Peyer's patch (tissue), 4 donors: Measurements from ENCODE around the gene INPP5F. TPM values are rescaled to one million over a fixed set of nuclear protein-coding genes. Genes with fewer than 3 reads are reported as not detected.
"Not testable (repeated sequence)": the region's sequence is repeated elsewhere in the genome, so short reads cannot be mapped to it uniquely, and the experiment has no call there.

ENCODE experiments used
- DNase-seq, 3 donors: peaks; one replicate each; pipeline ENCODE4 v3.0.0-alpha.2; 2017 to 2019
- H3K27ac ChIP-seq, 4 donors: fragments of 200-600 bp; sonication (generic); one replicate each; pipeline ENCODE4 v1.5.1; 2016 to 2019
- H3K27me3 ChIP-seq, 2 donors: fragments of 200-600 bp; sonication (generic); one replicate each; pipeline ENCODE4 v1.5.1; 2019
- H3K36me3 ChIP-seq, 3 donors: fragments of 200-600 bp; sonication (generic); one replicate each; pipeline ENCODE4 v1.5.1; 2016 to 2019
- H3K4me1 ChIP-seq, 4 donors: fragments of 200-600 bp; sonication (generic); one replicate each; pipeline ENCODE4 v1.5.1; 2016 to 2019
- H3K4me3 ChIP-seq, 4 donors: fragments of 200-600 bp; sonication (generic); 1 replicate in 3 of 4; 2 replicates in 1 of 4; pipeline ENCODE4 v1.5.1; 2016 to 2019; ENCODE audit warnings: mild to moderate bottlenecking in 1 of 4
- H3K9me3 ChIP-seq, 4 donors: fragments of 200-600 bp; sonication (generic); one replicate each; pipeline ENCODE4 v1.5.1; 2016 to 2019; ENCODE audit warnings: mild to moderate bottlenecking in 1 of 4
- POLR2A ChIP-seq, 2 donors: fragments of 450-650 bp; IDR thresholded peaks; one replicate each; pipeline ENCODE4 v1.5.1; 2017; ENCODE audit warnings: antibody characterized with exemption in 2 of 2, mild to moderate bottlenecking in 2 of 2, moderate library complexity in 2 of 2
- total RNA-seq, 4 donors: library from RNA; depleted of rRNA; stranded (reverse); fragments of >200 nt; gene quantifications; one replicate each; pipeline ENCODE4 v1.1.0, GENCODE V29; 2016
- TF ChIP-seq, protein P1 (sequence below), 6 experiments: fragments of 450-650 bp in 4 of 6; fragments of 200-600 bp in 2 of 6; sonication (generic) in 1 of 6; IDR thresholded peaks; one replicate each; pipeline ENCODE4 v1.5.1; 2017 to 2019; ENCODE audit warnings: antibody characterized with exemption in 6 of 6, mild to moderate bottlenecking in 3 of 6, moderate library complexity in 1 of 6

The INPP5F gene
- total RNA-seq, 4 donors from 2014 or later, result 6.5 to 37.1 (median 10.2) TPM

DNA sequence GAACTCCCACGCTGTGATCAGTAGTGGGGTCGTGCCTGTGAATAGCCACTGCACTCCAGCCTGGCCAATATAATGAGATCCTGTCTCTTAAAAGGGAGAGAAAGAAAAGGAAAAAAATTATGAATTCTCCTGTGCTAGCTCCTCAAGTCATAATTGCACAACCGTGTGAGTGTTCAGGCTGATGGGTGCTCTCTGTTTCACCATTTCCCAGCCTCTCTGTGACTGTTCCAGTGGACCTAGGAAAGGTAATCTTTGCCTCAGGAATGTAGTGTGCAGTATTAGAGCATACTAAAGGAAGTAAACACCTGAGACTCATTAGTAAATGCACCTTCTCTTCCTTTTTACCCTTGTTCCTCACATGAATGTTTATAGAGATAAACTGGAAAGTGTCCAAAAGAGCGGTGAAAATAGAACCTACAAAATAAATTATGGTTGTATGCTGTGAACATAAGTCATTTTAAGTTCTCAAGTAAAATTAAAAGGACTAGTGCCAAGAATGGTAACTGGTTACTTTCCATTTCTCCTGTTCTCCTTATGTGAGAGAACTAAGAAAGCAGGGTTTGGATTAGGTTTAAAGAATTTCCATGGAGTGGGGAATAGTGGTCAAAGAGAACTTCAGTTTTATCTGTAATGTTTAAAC lies 42.7 kb downstream of the INPP5F start:
- TF ChIP-seq, protein P1, sequence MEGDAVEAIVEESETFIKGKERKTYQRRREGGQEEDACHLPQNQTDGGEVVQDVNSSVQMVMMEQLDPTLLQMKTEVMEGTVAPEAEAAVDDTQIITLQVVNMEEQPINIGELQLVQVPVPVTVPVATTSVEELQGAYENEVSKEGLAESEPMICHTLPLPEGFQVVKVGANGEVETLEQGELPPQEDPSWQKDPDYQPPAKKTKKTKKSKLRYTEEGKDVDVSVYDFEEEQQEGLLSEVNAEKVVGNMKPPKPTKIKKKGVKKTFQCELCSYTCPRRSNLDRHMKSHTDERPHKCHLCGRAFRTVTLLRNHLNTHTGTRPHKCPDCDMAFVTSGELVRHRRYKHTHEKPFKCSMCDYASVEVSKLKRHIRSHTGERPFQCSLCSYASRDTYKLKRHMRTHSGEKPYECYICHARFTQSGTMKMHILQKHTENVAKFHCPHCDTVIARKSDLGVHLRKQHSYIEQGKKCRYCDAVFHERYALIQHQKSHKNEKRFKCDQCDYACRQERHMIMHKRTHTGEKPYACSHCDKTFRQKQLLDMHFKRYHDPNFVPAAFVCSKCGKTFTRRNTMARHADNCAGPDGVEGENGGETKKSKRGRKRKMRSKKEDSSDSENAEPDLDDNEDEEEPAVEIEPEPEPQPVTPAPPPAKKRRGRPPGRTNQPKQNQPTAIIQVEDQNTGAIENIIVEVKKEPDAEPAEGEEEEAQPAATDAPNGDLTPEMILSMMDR (IDR thresholded peaks at IDR 0.05), result no peak
- H3K9me3 ChIP-seq, result no peaks in the 10 kb centered on the region
- no peak for DNase-seq
- H3K36me3 ChIP-seq, result no peaks in the 10 kb centered on the region
- peak overlapping the region in 1 of 4 donors; percentile 42 for H3K27ac ChIP-seq
- no peak overlapping the region for H3K4me3 ChIP-seq
- peaks cover 0 to 5% (median 0%) of the 10 kb centered on the region in 4 donors for H3K4me1 ChIP-seq
- no peaks in the 10 kb centered on the region for H3K27me3 ChIP-seq

DNA sequence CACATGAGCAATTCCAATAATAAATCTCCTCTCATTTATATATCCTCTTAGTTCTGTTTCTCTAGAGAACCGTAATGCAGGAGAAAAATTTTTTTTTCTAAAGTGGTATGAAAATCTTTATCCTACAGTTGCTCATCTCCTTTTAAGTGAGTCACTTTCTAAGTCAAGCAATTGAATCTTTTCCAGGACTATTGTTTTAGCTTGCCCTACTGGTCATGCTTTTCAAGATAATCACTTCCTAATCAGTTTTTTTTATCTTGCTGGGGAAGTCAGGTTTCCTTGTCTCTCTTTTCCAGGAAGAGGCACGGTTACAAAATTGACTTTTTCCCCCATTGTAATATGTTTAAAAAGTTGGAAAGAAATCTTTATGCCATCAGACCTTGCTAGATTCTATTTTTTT lies 44.0 kb downstream of the INPP5F start:
- Histone ChIP-seq H3K36me3 (no peaks in the 10 kb centered on the region), H3K4me1 (peaks cover 0 to 5% (median 0%) of the 10 kb centered on the region in 4 donors), H3K4me3 (no peak overlapping the region), H3K9me3 (no peaks in the 10 kb centered on the region), H3K27ac (peak overlapping the region in 1 of 4 donors; percentile 42), H3K27me3 (no peaks in the 10 kb centered on the region)
- no peak for TF ChIP-seq POLR2A (IDR thresholded peaks at IDR 0.05)
- TF ChIP-seq, protein P1 (IDR thresholded peaks at IDR 0.05), result no peak
- no peak for DNase-seq

DNA sequence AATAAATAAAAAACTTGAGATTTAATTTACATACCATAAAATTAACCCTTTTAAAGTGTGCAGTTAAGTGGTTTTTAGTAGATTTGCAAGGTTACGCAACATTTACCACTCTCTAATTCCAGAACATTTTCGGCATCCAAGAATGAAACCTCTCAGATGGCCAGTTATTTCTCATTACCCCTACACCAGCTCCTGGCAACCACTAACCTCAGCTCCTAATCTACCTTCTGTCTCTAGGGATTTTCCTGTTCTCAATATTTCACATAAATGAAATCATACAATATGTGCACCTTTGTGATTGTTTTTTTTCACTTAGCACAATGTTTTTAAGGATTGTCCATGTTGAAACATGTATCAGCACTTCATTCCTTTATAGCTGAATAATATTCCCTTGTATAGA lies 45.1 kb downstream of the INPP5F start:
- no peak for DNase-seq
- H3K36me3 ChIP-seq, result no peaks in the 10 kb centered on the region
- no peaks in the 10 kb centered on the region for H3K9me3 ChIP-seq
- TF ChIP-seq, protein P1 (IDR thresholded peaks at IDR 0.05), result no peak
- no peak for TF ChIP-seq POLR2A (IDR thresholded peaks at IDR 0.05)
- H3K27ac ChIP-seq, result no peak overlapping the region
- no peak overlapping the region for H3K4me3 ChIP-seq
- H3K27me3 ChIP-seq, result no peaks in the 10 kb centered on the region
- peaks cover 0 to 5% (median 0%) of the 10 kb centered on the region in 4 donors for H3K4me1 ChIP-seq

- Histone ChIP-seq H3K36me3 (no peaks in the 10 kb centered on the region), H3K9me3 (no peaks in the 10 kb centered on the region), H3K4me3 (no peak overlapping the region), H3K27me3 (no peaks in the 10 kb centered on the region), H3K27ac (peak overlapping the region in 1 of 4 donors; percentile 0), H3K4me1 (peaks cover 0 to 5% (median 0%) of the 10 kb centered on the region in 4 donors)
- DNase-seq, result no peak
- TF ChIP-seq POLR2A (IDR thresholded peaks at IDR 0.05), result no peak
- TF ChIP-seq, protein P1 (IDR thresholded peaks at IDR 0.05), result no peak
Measured at GRCh38 chr10:119772334-119772733, 46.5 kb downstream of the INPP5F start.

- H3K36me3 ChIP-seq, DNase-seq, H3K4me1 ChIP-seq, H3K4me3 ChIP-seq, H3K9me3 ChIP-seq, H3K27ac ChIP-seq, H3K27me3 ChIP-seq: not testable (repeated sequence)
Measured at GRCh38 chr10:119773041-119773440, 47.2 kb downstream of the INPP5F start.

GRCh38 chr10:119775529-119775928 lies 49.7 kb downstream of the INPP5F start:
- no peaks in the 10 kb centered on the region for H3K36me3 ChIP-seq
- DNase-seq, result no peak
- H3K27me3 ChIP-seq, result no peaks in the 10 kb centered on the region
- H3K9me3 ChIP-seq, result no peaks in the 10 kb centered on the region
- no peak for TF ChIP-seq POLR2A (IDR thresholded peaks at IDR 0.05)
- TF ChIP-seq, protein P1 (IDR thresholded peaks at IDR 0.05), result no peak
- no peaks in the 10 kb centered on the region for H3K4me1 ChIP-seq
- no peak overlapping the region for H3K27ac ChIP-seq
- no peak overlapping the region for H3K4me3 ChIP-seq
